HG03558 (cell line): ENCODE measurements around the gene CLDN24.
"Not testable (repeated sequence)": the region's sequence is repeated elsewhere in the genome, so short reads cannot be mapped to it uniquely, and the experiment has no call there.

Source experiments
- ATAC-seq: cut with Tn5 transposase; IDR thresholded peaks from one replicate; pipeline ENCODE4 v1.9.1; 2021; ENCODE audit warnings: moderate number of reproducible peaks; ENCODE audit not compliant: unreplicated experiment; ENCODE audit errors: extremely low read depth

Gene CLDN24

DNA sequence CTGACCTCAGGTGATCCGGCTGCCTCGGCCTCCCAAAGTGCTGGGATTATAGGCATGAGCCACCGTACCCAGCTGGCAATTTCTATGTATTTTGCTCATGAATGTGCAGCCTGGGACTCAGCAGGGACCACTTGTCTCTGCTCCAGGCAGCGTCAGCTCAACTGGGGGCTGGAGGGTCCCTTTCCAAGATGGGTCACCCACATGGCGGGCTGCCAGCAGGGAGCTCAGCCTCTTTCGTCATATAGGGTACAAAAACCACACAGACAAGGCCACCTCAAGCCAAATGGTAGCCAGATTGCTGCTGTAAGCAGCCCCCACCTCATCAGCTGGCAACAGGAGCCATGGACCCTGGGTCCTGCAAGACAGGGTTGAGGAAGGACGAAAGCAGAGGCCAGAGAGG, 2.4 kb upstream of the CLDN24 start:
- no peak for ATAC-seq

DNA sequence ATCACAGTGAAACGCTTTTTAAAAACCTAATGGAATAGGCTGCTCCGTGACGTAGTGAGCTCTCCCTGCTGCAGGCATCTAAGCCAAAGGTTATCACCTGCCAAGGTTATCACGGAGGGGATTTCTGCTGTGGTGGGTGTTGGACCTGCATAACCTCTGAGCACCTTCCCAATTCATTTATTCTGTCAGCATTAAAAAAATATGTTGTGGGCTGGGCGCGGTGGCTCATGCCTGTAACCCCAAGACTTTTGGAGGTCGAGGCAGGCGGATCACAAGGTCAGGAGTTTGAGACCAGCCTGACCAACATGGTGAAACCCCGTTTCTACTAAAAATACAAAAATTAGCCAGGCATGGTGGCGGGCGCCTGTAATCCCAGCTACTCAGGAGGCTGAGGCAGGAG, 1.8 kb upstream of the CLDN24 start:
- ATAC-seq, result not testable (repeated sequence)

DNA sequence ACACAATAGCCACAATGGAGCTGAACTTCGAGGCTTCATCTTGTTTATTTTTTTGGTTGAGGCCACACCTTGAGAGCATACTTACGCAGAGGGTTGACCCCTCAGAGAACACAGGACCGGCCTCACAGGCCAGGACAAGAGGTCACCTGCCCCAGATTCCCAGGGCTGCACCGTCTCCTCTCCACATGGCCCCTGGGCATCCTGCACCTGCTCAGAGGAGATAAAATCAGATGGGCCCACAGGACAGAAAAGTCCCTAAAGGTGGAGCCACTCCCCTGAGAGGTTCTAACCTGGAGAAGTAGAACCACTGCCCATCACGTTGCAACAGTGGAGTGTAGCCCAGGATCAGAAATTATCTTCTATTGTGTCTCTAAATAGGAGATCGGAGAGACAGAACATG, 1.1 kb upstream of the CLDN24 start:
- no peak for ATAC-seq

DNA sequence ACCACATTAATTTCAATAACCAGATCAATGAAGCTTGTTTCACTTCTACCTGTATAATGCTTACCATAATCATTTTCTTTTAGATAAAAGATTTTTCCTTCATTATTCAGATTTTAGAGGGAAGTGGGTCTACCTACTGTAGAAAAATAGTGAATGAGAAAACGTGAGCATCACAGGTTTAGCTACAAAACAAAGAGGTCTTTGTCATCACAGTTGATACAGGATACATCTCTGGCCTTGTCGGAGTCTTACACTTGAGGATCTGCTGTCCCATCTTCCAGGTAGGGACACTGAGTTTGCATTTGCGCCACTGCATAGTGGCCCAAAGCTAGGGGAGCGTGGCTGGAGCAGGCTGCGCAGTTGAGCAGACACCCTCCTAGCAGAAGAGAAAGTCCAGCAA, 710 bp downstream of the CLDN24 start:
- ATAC-seq, result no peak

DNA sequence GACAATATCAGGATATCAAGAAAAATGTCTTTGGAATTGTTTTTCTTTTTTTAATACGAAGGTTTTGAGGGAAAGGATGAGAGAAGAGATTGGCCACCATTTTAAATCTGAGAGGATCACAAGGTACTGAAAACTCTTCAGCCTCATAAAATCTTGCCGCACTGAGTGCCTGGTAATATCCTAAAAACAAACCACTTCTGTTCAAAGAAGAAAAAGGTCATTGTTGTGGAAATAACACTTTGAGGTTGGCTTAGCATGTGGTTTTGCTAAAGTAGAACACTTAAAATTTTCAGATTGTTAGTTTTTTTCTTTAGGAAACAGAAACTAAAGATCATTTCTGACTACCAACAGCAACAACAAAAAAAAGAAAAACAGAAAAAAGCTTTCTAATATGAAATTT, 1.1 kb downstream of the CLDN24 start:
- ATAC-seq, result no peak

DNA sequence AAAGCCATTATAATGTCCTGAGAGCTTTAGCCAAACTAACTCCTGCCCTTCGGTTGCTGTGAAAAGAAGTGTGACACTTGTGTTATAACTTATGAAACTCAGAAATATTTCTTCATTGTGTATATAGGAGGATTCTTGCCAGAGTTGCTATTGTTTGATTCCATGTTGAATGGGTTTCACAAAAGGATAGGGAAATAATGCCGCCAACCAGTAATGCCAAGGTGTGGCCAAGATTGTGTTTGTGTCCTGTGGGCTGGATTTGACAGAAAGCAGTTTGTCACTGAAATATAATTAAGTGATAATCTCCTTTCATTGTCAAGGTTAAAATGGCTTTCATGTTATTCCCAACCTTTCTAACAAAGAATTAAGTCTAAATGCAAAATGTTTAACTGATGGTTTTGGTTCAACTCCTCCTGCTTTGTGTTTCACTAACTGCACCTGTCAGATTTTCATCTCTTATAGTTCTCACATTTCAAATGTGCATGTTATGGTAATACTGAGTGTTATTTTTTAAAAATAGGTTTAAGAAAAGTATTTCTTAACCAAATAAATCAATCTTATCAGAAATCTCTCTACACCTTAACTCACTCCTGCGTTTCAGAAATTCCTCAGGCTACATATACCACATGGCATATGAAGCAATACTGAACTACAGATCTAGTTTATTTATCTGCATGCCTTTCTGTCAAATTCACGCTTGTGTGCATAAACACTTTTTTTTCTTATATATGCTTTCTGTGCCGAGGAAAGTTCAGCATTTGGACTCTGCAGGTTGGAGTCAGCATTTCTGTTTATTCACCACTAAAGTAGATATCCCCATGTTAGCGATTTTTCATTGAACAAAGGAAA, 1.8 kb downstream of the CLDN24 start, which contains the start of gene CLDN22:
Gene CLDN22, minus strand, starts transcription at position 66 of the 849 bp plus-strand sequence. Its CDS starts 58 bp downstream, at position 8.
- no peak for ATAC-seq

DNA sequence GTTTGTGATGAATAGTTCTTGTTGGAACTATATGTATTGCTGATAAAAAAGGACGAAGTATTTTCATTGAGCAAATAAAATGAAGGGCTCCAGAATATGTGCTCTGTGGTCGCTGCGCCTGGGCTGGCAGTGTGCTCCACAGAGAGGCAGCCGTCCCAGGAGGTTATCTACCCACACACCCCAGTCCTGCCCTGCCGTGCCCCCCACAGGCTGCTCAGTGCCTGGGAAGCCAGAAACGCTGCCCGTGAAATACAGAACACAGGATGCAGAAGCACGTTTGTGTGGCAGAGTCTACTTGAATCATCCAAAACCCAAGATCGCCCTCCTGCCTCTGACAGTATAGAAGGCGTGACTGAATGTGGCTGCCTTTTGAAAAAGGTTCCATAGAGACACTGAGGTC, 3.6 kb downstream of the CLDN24 start:
- ATAC-seq, result no peak

DNA sequence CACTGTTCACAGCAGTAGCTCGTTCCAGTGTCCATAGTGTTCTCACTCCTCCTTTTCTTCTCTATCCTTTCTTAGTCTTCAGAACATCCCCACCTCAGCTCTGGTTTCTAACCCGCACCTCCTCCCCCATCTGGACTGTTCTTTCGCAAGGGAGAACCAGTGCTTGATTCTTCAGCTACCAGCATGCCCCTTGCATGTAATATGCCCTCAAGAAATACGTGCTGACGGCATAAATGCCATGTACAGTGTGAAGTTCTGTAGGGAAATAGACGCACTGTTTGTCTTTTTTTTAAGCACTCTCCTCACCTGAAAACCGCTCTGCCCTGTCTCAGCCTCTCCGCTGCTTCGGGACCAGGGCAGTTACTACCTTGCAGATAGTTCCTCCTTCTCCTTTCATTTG, 7.4 kb downstream of the CLDN24 start:
- no peak for ATAC-seq

DNA sequence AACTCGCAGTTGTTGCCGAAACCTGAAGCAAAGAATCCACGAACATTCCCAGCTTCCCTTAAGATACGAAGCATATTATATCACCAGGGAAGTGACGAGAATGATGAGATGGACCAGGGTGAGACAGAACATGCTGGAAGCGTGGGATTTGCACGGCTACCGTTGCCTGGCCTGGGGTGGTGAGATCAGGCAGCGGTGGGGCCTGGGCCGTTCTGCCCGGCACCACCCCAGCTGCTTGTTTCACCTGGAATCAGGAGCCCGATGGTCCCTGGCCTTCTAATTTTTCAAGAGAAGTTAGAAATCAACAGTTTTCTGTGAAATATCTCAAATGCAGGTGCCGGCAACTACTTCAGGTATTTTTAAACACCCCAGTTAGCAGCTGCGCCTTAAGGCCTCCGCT, 7.9 kb downstream of the CLDN24 start:
- no peak for ATAC-seq

DNA sequence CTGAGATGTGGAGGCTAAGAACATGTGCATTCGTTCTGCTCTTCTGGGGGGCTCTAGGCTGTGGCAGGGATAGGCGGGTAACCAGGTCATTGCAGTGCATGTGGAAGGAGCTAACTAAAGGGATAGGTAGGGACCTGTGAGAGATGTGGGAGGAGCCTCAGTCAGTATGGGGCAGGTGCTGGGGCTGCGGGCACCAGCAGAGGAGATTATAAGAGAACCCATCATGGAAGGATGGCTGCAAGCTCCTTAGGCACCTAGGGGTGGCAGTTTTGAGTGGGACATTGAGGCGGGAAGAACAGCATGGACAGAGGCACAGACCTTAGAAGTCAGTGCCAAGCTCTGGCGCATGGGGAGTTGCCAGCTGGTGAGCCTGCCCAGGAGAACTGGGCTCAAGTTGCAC, 9.4 kb downstream of the CLDN24 start:
- no peak for ATAC-seq

DNA sequence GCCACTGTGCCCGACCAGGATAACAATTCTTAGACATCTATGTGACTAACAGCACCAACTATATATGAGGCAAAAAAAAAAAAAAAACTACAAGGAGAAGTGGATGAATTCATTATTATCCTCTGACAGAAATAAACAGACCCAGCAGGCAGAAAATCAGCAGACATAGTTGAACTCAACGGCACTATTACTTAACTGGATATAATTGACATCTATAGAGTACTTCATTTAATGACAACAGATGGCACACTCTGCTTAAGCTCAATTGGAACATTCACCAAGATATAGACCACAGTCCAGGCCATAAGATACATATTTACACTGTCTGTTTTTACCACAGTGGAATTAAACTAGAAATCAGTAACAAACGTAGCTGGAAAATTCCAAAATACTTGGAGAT, 15.4 kb downstream of the CLDN24 start:
- no peak for ATAC-seq

DNA sequence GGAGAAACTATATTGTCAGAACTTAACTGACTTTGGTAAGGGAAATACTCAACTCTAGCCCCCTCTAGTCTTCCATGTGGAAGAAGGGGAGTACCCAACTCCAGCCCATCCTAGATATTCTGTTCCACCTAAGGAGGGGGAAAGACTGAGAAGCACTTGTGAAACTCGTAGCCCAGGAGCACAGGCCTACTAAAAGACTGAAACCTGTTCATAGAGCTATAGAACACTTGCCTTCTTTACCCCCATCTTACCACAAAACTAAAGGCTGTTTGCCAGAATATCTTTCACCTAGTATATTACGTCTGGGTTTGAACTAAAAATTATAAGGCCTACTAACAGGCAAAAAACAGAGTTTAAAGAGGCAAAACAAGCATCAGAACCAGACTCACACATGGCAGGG, 17.7 kb downstream of the CLDN24 start:
- no peak for ATAC-seq

DNA sequence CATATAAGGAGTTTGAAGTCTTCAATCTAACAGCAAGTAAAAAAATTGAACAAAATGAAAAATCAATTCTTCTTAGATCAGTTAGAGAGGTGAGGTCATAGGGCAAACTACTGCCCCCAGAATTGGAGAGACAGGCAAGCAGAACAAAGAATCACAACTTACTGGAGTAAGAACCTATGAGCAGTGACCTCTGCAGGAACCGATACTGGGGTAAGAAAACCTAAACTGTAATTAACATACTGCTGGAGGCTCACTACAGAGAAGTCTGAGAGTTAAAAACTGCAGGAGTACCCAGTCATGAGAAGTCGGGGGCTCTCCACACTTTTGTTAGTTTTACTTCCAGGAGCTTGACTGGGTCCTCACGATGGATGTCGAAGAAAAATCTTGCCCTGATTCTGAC, 18.2 kb downstream of the CLDN24 start:
- no peak for ATAC-seq

DNA sequence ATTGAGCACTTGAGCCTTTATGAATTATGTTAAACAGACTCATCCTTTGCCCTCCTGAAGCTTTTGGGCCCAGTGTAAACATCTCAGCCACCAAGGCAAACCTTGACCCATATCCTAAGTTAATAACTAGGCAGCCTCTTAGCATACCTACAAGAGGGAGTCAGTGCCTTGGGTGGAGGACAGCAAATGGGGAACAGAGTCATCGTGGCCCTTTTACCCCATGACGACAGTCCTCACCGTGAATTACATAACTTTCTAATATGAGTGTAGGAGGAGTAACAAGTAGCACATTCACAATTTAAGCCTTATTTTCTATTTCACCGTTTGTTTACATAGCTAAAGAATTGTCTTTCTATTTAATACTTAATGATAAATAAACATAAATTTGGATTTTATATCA, 18.9 kb downstream of the CLDN24 start:
- ATAC-seq, result no peak

DNA sequence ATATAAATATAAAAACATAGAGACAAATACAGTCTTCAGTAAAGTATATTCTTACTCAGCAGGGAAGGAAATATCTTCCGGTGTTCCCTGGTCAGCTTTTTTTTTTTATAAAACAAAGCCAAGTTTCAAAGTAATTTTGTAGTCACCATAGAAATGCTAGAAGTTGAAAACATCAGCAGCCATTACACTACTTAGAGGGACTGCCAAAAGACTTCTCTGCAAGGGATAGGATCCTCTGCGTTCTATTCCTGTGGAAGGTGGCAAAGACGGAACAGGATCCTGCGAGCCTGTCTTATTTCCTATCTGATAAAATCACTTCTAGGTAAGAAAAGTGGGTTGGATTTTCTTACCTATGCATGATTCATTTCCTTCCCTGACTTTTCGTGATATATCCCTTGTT, 21.6 kb downstream of the CLDN24 start:
- no peak for ATAC-seq

DNA sequence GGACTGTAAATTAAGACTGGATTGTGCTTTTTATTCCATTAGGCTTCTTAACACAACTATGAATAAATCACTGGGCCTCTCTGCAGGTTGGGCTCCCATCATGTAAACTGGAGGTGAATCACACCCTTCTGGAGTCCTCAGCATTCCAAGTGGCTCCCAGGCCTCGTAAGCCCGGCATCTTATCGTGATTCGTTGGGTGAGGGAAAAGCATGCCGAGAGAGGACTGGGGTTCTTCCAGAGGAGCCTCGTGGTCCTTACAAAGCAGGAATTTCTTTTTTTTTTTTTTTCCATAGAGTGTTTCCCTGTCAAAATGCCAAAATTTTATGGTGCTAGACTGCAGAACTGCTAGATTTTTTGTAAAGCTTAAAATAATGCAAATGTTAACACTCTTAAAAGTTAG, 22.2 kb downstream of the CLDN24 start:
- ATAC-seq, result no peak

DNA sequence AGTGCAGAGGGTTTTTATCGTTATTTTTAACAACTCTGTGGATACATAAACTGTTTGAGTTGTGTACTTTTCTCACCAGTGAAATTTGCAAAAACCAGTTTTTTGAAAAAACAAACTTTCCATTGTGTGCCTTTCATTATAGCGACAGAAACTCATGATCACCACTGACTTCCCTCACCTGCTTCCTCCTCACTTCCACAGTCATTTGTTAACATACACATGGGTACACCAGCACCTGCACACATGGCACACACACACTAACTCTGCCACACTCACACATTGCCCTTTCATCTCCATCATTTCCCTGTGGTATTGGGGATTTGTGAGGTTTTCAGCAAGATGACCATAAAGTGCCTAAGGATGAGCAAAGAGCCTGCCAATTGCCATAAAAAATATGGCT, 22.8 kb downstream of the CLDN24 start:
- no peak for ATAC-seq

DNA sequence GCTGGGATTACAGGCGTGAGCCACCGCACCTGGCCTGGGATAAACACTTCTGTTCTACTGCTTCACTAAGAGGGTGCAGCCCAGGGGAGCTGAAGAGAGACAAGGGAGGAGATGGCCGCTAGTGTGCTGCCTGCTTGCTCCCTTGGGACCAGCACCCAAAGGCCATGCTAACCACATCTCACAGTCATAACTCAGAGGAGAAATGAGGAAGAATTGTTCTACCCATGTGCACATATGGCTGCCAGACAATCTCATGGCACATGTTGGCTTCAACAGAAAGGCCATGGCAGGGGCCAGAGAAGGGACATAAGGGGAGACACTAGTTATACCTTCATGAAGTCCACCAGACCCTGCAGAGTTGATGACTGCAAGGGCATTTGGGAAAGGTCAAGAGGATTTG, 24.6 kb downstream of the CLDN24 start:
- ATAC-seq, result peak; percentile 81

DNA sequence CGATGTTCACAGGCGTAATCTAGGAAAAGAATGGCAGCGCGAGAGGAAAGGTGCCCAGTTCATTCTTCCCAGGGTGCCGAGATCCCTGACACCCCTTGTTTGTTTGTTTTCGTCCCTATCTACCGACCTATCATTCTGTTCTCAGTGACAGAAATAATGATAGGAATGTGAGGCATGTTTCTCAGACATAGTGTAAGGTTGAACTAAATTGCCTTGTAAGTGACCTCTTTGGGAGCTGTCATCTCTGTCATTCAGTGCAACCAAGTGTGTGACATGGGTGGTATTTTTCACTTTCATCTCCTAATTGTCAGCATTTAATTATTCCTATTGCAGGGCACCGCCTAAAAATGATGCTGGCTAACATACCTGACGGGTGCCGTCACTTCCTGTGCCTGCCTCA, 26.5 kb downstream of the CLDN24 start:
- no peak for ATAC-seq

DNA sequence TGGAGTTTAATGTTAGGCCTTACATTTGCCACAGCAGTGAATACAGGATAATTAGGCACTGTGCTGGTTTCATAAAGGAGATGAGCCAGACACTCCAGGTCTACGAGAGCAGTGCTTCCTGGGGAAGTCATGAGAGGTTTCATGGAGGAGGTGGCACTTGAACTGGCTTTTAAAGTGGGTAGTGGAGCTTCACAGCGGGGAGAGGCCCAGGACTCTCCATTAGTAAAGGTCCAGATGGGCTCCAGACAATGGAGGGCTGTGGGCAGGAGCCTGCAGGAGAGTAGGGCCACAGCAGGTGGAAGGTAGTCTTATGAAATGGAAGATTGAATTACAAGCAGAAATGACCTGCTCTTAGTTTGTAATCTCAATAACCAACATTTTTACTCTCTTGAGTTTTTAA, 31.2 kb downstream of the CLDN24 start:
- ATAC-seq, result no peak

DNA sequence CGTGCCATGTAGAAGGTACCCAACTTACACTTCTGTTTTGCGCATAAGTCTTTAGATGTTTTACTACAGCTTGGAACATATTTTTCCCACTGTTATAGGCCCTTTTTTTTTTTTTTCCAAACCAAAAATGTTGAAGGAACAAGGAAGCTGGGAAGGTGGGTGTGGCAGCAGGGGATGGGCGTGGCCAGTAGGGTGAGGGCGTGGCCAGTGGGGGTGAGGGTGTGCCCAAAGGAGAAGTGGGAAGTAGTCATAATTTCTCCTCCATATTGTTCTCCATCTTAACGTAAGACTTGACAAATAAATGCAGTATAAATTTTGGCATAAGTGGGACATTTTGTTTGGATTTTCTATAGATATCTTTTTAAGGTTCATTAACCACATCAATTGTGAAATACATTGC, 32.5 kb downstream of the CLDN24 start:
- ATAC-seq, result no peak

DNA sequence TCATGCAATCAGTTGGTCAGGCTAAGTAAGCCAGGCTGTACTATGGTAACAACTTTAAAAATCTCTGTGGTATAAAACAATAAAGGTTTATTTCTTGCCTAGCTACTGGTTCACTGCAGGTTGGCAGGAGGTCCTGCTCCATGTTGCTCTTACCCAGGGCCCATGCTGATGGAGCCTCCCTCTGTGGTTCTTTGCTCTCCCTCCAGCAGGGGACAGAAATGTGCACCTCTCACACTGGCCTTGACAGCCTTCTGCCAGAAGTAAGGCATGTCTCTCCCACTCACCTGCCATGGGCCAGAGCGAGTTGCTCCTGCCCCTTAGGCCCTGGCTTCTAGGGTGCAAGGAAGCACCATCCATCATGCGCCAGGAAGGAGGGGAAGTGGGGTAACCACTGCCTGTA, 33.3 kb downstream of the CLDN24 start:
- no peak for ATAC-seq
